ENCODE results near the gene HHLA2.

DNA sequence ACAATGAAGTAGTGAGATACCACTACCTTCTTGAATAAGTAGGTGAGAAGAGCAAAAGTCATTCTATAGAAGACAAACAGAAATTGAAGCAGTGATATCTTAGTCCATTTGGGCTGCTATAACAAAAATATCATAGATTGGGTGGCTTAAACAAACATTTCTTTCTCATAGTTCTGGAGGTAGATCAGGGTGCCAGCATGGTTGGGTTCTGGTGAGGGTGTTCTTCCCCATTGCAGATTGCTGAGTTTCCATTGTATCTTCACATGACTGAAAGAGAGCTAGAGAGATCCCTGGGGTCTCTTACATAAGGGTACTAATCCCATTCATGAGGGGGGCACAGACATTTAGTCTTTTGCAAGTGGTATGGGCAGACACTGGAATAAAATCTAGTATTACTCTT is 41.2 kb upstream of the HHLA2 start:
- no peak for TF ChIP-seq EZH2 (optimal IDR thresholded peaks at IDR 0.05; ENCODE audit: low read depth, low read length)
- TF ChIP-seq, protein P1, sequence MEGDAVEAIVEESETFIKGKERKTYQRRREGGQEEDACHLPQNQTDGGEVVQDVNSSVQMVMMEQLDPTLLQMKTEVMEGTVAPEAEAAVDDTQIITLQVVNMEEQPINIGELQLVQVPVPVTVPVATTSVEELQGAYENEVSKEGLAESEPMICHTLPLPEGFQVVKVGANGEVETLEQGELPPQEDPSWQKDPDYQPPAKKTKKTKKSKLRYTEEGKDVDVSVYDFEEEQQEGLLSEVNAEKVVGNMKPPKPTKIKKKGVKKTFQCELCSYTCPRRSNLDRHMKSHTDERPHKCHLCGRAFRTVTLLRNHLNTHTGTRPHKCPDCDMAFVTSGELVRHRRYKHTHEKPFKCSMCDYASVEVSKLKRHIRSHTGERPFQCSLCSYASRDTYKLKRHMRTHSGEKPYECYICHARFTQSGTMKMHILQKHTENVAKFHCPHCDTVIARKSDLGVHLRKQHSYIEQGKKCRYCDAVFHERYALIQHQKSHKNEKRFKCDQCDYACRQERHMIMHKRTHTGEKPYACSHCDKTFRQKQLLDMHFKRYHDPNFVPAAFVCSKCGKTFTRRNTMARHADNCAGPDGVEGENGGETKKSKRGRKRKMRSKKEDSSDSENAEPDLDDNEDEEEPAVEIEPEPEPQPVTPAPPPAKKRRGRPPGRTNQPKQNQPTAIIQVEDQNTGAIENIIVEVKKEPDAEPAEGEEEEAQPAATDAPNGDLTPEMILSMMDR (IDR thresholded peaks at IDR 0.05; ENCODE audit: low read length), result no peak

All from MM.1S (cell line).